Gastrocnemius medialis (tissue), 4 donors: ENCODE measurements around the gene ARHGEF17. TPM values are rescaled to one million over a fixed set of nuclear protein-coding genes. Genes with fewer than 3 reads are reported as not detected.
"Not testable (repeated sequence)": the region's sequence is repeated elsewhere in the genome, so short reads cannot be mapped to it uniquely, and the experiment has no call there.

Source experiments
- ATAC-seq, 2 donors: fragments of 150-250 bp; one replicate each; pipeline ENCODE4 v1.9.1; 2016
- DNase-seq, 2 donors: peaks; one replicate each; pipeline ENCODE4 v3.0.0-alpha.2; 2019
- H3K27ac ChIP-seq, 4 donors: fragments of 200-600 bp; sonication (generic); 1 replicate in 1 of 4; 2 replicates in 3 of 4; pipeline ENCODE4 v1.5.1; 2016 to 2018; ENCODE audit warnings: mild to moderate bottlenecking in 2 of 4, moderate library complexity in 1 of 4
- H3K27me3 ChIP-seq, 3 donors: fragments of 200-600 bp; sonication (generic) in 2 of 3; 1 replicate in 1 of 3; 2 replicates in 2 of 3; pipeline versions ENCODE4 v1.5.1 to v1.6.0; 2016 to 2019; ENCODE audit warnings: mild to moderate bottlenecking in 1 of 3, moderate library complexity in 1 of 3
- H3K36me3 ChIP-seq, 2 donors: fragments of 200-600 bp; sonication (generic) in 1 of 2; one replicate each; pipeline ENCODE4 v1.5.1; 2017 to 2018
- H3K4me1 ChIP-seq, 2 donors: fragments of 200-600 bp; sonication (generic) in 1 of 2; one replicate each; pipeline ENCODE4 v1.5.1; 2016 to 2017; ENCODE audit warnings: mild to moderate bottlenecking in 2 of 2
- H3K4me3 ChIP-seq, 4 donors: fragments of 200-600 bp; sonication (generic) in 3 of 4; 1 replicate in 1 of 4; 2 replicates in 3 of 4; pipeline ENCODE4 v1.5.1; 2016 to 2019; ENCODE audit warnings: mild to moderate bottlenecking in 2 of 4
- H3K9me3 ChIP-seq, 3 donors: fragments of 200-600 bp; sonication (generic) in 2 of 3; 1 replicate in 1 of 3; 2 replicates in 2 of 3; pipeline ENCODE4 v1.5.1; 2016 to 2019
- POLR2A ChIP-seq, 2 donors: fragments of 450-650 bp; IDR thresholded peaks; one replicate each; pipeline ENCODE4 v1.6.1; 2017; ENCODE audit warnings: antibody characterized with exemption in 2 of 2, mild to moderate bottlenecking in 2 of 2, moderate library complexity in 2 of 2
- in situ Hi-C, 4 donors: fragments of 200-750 bp; cut with MboI; loops; one replicate each; pipeline versions ENCODE4 v1.15.0 to v1.8.0; 2017; ENCODE audit warnings: low sequenced_read_pairs in 4 of 4
- intact Hi-C: fragments of 100-400 bp; cut with DNase I; formaldehyde crosslinking; loops from one replicate; pipeline ENCODE4 v1.15.1; 2023; ENCODE audit warnings: low total_unique reads
- total RNA-seq, 4 donors: library from RNA; depleted of rRNA; stranded (reverse); fragments of >200 nt; gene quantifications; one replicate each; pipeline versions ENCODE4 v1.1.0 to v1.2.3, GENCODE V29; 2016
- TF ChIP-seq, protein P1 (sequence below), 5 experiments: fragments of 450-650 bp in 3 of 5; fragments of 200-600 bp in 2 of 5; sonication (generic) in 2 of 5; IDR thresholded peaks in 4 of 5; conservative IDR thresholded peaks in 1 of 5; 1 replicate in 4 of 5; 2 replicates in 1 of 5; pipeline ENCODE4 v1.5.1; 2016 to 2019; ENCODE audit warnings: antibody characterized with exemption in 5 of 5, mild to moderate bottlenecking in 3 of 5, moderate library complexity in 3 of 5

ARHGEF17 gene
- total RNA-seq, 4 donors from 2014 or later, result 8.9 to 16.9 (median 13.9) TPM

DNA sequence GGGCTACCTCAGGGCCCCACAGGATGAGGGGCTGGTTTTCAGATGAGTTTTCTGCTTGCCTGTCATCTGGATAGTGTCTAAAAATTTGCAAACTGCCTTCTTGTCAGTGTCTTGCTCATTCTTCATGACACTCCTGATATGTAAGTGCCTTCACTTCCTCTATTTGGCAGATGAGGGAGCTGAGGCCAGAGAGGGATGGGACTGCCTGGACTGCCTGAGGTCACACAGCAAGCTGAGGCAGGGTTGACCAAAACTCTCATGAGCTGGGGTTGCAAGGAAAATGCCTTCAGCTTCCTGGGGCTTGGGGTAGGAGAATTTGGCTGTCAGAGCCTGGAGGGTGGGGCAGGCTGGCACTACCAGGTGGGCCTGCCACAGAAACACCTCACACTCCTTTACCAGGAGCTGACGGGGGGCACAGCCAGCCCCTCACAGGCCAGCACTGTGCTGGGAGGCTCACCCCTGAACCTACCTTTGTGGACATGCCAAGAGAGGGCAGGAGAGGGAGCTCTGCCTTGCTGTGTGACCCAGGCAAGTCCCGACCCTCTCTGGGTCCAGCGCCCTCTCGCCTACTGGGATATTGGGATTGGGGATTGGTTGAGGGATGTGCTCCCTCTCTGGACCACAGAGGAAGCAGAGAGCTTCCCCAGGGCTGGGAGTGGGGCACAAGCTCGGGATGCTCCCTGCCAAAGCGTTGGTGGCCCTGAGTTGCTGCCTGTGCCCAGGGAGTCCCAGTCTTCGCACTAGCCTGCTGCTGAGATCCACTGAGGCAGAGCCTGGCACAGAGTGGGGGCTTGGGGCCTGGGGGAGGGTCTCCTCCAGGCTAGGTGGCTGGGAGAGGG, 37.8 kb upstream of the ARHGEF17 start:
- H3K27ac ChIP-seq, result no peak overlapping the region

DNA sequence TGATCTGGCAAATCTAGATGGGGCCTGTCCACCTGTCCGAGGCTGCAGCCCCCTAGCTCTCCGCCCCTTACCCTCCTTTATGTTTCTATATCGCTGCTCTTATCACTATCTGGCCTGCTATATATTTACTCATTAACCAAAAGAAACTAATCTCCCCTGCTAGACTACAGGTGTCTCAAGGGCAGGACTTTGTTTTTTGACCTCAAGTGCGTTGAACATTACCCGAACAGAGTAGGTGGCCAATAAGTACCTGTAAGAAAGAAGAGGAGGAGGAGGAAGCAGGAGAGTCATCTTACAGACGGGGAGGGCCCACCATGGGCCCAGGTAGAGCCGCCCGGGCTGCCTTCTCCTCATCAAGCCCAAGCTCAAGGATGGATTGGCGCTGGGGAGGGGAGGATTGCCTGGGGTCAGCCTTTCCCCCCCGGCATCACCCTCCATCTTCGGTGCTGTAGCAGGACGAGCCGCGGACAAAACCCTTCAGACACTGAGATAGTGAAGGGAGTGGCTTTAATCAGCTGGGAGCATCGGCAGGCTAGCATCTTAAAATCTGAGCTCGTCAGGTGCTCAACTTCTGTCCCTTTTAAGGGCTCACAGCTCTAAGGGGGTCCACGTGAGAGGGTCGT, 37.1 kb upstream of the ARHGEF17 start:
- H3K4me1 ChIP-seq, result peaks cover 16 to 27% of the 10 kb centered on the region in 2 donors
- H3K27me3 ChIP-seq, result no peaks in the 10 kb centered on the region
- H3K4me3 ChIP-seq, result no peak overlapping the region
- DNase-seq (peak in 1 of 2 donors; percentile 9), ATAC-seq (no peak)
- H3K9me3 ChIP-seq, result no peaks in the 10 kb centered on the region
- no peaks in the 10 kb centered on the region for H3K36me3 ChIP-seq
- intact Hi-C loops, result no loop called here
- in situ Hi-C loops, result no loop called here
- no peak overlapping the region for H3K27ac ChIP-seq
- TF ChIP-seq POLR2A (IDR thresholded peaks at IDR 0.05), result no peak
- TF ChIP-seq, protein P1, sequence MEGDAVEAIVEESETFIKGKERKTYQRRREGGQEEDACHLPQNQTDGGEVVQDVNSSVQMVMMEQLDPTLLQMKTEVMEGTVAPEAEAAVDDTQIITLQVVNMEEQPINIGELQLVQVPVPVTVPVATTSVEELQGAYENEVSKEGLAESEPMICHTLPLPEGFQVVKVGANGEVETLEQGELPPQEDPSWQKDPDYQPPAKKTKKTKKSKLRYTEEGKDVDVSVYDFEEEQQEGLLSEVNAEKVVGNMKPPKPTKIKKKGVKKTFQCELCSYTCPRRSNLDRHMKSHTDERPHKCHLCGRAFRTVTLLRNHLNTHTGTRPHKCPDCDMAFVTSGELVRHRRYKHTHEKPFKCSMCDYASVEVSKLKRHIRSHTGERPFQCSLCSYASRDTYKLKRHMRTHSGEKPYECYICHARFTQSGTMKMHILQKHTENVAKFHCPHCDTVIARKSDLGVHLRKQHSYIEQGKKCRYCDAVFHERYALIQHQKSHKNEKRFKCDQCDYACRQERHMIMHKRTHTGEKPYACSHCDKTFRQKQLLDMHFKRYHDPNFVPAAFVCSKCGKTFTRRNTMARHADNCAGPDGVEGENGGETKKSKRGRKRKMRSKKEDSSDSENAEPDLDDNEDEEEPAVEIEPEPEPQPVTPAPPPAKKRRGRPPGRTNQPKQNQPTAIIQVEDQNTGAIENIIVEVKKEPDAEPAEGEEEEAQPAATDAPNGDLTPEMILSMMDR (IDR thresholded peaks at IDR 0.05 in 4 of 5, conservative IDR thresholded peaks at IDR 0.05 in 1 of 5), result no peak

More for the DNA sequence above, 37.8 kb upstream of the ARHGEF17 start:
- H3K36me3 ChIP-seq, result no peaks in the 10 kb centered on the region
- H3K27me3 ChIP-seq, result no peaks in the 10 kb centered on the region
- H3K4me3 ChIP-seq, result no peak overlapping the region
- DNase-seq (peak in 1 of 2 donors; percentile 8), ATAC-seq (no peak)
- in situ Hi-C loops (no loop called here), intact Hi-C loops (no loop called here)
- H3K9me3 ChIP-seq, result no peaks in the 10 kb centered on the region
- H3K4me1 ChIP-seq, result peaks cover 23 to 34% of the 10 kb centered on the region in 2 donors
- TF ChIP-seq POLR2A (IDR thresholded peaks at IDR 0.05), result no peak
- TF ChIP-seq, protein P1 (IDR thresholded peaks at IDR 0.05 in 4 of 5, conservative IDR thresholded peaks at IDR 0.05 in 1 of 5), result no peak

DNA sequence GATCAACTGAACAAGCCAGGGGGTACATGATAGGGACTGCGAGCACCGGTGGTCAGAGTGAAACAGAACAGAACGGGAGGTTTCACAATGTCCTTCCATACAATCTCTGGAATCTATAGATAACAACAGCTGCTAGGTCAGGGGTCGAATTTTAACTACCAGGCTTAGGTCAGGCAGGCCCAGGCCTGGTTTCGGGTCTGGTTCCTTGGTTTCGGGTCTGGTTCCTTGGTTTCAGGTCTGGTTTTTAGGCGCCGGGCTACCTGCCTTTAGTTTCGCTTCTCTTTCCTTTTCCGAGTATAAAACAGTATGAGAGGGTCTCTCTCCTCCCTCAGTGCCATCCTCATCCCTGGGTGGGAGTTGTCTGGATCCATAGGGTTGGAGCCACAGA, 36.6 kb upstream of the ARHGEF17 start:
- intact Hi-C loops, H3K27ac ChIP-seq, H3K4me3 ChIP-seq, H3K9me3 ChIP-seq, H3K27me3 ChIP-seq, H3K36me3 ChIP-seq, ATAC-seq, in situ Hi-C loops: not testable (repeated sequence)
- peak in 1 of 2 donors; percentile 3 for DNase-seq
- peaks cover 11 to 22% of the 10 kb centered on the region in 2 donors for H3K4me1 ChIP-seq

DNA sequence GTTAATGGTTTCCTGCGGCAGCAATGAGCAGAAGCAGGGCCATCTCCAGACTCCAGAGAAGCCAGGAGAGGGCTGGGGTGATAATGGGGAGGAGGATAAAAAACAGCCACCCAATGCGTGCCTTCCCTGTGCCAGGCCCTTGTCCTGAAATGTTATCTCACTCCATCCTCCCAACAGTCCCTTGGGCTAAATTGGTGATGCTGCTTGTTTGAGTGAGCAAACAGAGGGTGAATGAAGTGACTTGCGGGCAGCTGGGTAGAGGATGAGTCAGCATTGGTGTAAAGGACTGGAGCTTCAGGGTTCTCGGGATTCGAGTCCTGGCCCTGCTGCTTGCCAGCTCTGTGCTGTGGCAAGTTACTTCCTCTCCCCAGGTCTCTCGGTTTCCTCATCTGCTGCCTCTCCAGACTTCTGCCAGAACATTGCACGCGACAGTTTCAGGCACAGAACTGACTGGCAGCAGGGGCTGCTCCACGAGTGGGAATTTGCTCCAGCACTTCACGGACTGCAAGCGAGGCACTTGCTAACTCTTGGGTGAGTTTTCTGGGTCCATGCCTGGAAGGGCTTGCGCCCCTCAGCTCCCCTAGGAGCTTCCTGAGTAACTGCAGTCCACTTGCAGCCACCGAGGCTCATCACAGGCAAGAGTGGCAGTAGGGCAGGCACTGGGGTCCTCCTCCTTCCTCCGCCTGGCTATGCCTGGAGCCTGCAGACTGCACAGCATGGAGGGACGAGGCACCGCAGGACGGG, 36.0 kb upstream of the ARHGEF17 start, which contains the start of gene P2RY6:
TSS of gene P2RY6 (plus strand) at position 403 of the 744 bp plus-strand sequence. CDS start 24,181 bp downstream, outside the sequence.
- Histone ChIP-seq H3K27ac (no peak within 1 kb of the TSS), H3K27me3 (no peaks in the 10 kb centered on the region), H3K36me3 (no peaks in the 10 kb centered on the region), H3K9me3 (no peaks in the 10 kb centered on the region), H3K4me3 (peak within 1 kb of the TSS in 1 of 4 donors; percentile 0), H3K4me1 (peaks cover 7 to 15% of the 10 kb centered on the region in 2 donors)
- DNase-seq (peak in 1 of 2 donors; percentile 38), ATAC-seq (peak; percentile 21 to 29)
- in situ Hi-C loops, result no loop called here
- no peak for TF ChIP-seq POLR2A (IDR thresholded peaks at IDR 0.05)
- TF ChIP-seq, protein P1 (IDR thresholded peaks at IDR 0.05 in 4 of 5, conservative IDR thresholded peaks at IDR 0.05 in 1 of 5), result no peak
- intact Hi-C loops, result no loop called here
